NCI-H2107 treated with DMSO at 0.1 percent for 48 hours (cell line): ENCODE data around the gene NPFF.

ENCODE experiments used
- DNase-seq: peaks from one replicate; lab custom pipeline; 2025; ENCODE audit not compliant: unreplicated experiment; lab: John Stamatoyannopoulos, UW

NPFF gene

DNA sequence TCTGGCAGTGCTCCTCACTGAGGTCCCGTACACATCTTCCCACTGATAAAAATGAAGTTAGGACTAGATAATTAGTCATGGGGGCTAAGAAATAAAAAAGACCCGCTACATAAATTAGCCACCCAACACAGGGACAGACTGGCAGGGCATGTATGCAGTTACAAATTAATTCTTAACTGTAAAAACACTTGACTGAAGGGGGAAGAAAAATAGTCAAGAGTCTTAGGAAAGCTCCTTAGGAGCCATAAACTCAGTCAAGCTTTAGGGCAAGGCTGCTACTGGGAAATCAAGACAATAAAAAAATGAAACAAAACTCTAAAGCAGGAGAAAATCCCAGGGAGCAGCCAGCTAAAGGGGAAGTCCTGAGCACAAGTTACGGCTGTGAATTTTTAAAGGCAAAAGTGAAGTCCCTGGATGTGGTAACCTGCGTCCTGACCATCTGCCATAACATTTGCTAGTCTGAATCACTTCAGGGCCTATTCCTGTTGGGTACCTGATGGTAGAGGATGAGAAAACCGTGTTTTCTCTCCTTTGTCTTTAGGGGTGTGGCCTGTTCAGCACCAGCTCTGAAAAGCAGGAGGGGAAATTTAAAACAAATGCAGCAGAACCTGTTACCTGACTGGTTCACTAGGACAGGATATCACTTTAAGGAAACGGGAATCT, 7.5 kb upstream of the NPFF start:
- no peak for DNase-seq

DNA sequence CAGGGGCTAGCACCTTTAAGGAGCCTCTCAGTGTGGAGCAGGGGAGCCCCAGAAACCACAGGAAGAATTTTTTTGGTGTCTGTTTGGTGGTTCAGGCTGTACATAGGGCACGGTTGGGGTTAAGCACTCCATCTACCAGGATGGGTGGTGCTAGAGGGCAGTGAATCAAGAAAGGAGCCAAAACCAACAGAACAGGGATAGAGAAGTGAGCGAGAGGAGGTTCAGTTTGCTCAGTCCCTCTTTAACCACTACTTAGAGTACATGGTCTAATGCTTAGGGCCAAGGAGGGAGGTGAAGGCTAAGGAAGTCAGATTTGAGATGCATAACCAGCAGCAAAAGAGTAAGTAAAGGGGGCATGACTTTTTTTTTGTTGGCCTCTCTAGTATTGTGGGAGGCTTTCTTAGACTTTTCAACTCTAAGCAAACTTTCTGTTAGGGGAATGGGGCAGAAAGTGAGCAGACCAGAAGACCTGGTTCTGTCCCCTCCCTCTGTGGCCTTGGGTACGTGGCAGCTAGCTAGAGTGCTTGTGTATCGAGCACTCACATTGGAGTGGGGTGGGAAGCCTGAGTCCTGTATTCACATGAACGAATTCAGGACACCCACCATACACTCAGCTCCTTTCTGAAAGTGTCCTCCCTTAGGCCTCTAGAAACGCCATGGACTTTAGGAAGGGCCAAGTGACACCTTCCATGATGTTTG, 6.6 kb upstream of the NPFF start:
- DNase-seq, result no peak

DNA sequence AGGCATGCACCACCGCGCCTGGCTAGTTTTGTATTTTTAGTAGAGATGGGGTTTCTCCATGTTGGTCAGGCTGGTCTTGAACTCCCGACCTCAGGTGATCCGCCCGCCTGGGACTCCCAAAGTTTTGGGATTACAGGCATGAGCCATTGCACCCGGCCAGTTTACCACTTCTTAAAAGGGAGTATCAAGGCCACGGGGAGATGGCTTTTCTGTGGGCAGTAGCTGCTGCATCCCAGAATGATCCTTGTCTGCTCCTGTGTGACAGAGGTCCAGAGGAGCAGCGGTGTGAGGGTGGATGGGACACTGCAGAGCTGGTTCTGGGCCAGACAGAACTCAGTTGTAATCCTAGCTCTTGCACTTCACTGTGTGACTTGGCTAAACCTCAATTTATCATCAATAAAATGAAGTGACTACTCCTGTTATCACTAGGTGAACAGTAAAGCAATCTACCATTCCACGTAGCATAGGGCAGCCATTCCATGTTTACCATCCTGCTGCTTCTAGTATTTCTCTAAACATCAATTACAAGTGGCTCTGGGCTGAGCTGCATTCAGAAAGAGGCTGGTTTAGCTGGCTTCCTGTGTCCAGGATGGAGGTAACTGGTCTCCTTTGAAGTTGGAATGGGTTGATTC, 3.0 kb upstream of the NPFF start:
- no peak for DNase-seq

DNA sequence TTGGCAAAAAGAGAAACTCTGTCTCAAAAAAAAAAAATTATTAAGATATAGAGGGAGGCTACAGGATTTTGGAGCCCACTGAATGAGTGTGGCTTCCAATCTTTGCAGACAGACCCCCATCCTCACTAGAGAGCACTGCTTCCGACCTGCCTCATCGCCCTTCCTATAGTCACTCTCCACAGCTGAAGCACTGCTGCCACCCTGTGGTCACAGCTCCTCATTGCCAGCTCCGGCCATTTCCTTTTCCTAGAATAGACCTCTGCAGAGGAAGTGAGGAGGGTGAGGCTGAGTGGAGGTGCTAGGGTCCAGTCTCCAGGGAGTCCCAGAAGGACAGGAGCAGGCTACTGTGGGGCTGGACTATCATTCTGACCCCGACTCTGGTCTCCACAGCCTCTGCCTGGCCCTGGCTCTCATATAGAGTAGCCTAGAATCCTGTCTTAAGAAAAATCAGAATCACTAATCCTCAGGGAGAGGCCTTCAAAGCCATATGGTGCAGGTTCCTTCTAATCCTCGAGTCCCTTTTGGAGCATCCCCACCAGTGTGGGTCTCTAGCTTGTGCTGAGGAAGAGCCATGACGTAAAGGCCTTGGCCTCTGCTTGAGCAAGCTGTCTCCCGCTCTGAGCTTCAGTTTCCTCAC, 1.4 kb upstream of the NPFF start:
- DNase-seq, result peak; percentile 70

DNA sequence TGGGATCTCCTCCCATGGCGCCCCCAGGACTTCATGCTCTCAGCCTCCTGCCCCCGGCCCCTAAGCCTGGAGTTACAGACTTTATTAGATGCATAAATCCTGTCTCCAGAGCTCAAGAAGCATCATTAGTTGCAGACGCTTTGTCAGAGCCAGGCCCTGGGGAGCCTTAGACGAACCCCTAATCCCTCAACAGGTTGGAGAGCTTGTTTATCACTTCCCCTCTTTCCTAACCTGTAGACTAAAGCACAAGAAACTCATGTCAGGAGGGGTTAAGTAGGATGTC, 260 bp upstream of the NPFF start:
- DNase-seq, result no peak

DNA sequence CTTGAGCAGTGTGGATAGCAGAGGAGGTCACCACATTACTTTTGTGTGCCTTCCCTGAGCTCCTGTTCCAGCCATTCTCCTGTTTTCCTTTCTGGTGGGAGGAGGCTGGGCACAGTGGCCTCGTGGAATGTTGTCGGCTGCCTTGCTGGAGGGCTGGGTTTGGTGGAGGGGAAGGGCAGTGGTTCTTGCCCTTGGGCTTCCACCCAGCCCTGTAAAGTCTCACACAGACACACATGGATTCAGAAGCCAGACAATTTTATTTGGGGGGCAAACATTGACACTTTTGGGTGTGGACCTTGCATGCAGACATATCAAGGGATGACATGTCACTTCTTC, 866 bp downstream of the NPFF start:
- DNase-seq, result no peak

DNA sequence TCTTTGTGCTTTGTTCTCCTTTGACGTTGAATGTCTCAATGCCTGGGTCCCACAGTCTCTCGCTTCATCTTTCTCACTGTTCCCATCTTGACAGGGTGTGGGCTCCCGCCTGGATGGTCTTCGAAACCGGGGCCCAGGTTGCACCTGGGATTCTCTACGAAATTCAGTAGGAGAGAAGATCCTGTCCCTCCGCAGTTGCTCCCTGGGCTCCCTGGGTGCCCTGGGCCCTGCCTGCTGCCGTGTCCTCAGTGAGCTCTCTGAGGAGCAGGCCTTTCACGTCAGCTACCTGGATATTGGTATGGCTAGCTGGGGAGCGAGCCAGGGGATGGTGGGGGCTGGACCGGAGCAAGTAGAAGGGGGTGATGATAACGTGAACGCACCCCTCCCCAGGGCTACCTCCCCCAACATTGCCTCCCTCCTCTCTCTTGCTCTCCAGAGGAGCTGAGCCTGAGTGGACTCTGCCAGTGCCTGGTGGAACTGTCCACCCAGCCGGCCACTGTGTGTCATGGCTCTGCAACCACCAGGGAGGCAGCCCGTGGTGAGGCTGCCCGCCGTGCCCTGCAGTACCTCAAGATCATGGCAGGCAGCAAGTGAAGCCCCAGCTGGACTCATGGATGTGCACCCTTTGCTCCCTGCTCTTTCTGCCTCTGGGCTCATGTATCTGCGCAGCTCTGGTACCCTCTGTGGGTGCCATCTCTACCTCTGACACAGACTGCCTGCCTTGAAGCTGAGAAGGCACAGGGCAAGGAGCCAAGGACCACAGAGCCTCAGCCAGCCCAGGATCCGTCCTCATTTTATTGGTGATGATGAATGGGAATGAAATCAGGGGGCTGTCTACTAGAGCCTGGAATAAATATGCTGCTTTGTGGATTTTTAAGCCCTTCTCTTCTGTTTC, 1.5 kb downstream of the NPFF start:
- no peak for DNase-seq

DNA sequence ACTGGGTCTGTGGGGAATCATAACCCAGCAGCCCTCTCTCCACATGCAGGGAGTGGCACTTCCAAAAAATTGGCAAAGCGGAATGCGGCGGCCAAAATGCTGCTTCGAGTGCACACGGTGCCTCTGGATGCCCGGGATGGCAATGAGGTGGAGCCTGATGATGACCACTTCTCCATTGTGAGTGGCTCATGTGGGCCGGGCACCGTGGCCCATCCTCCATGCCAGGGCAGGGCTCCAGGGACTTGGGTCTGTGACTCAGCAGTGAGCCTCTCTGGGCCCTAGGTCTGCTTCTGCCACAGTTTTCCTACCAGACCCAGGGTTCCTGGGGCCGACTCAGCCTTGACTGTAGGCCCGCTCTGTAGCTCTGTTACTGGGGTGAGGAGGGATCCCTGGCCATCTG, 2.2 kb downstream of the NPFF start:
- no peak for DNase-seq

DNA sequence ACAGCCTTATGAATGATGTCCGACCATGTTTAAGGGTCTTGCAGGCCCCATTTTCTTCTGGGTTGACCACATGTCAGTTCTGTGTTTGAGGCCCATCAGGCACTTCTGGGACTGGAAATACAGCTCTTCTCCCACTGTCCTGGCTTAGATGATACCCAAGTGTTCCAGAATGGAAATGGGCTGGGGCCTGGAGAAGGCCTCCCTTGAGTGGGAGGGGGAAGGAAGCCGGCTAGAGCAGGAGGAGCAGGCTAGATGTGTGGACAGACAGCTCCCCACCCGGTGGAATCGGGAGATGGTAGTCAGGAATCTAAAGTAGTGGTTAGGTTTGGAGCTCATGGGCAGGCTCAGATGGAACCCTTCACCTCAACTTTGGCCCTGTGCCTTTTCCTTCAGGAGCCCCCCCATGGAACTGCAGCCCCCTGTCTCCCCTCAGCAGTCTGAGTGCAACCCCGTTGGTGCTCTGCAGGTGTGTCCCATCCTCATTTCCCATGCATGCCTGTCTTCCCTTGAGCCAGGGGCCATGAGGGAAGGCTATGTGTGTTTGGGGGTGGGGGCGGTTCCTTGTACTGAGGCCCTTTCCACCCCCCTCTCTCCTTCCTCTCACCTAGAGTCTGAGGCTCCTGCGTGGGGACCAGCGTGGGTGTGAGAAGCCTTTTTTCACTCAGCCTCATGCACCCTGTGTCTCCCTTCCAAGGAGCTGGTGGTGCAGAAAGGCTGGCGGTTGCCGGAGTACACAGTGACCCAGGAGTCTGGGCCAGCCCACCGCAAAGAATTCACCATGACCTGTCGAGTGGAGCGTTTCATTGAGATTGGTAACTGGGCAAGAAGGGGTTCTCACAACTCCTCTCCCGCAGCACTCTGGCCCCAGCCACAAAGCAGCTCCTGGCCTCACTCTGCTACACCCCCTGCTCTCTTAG, 3.0 kb downstream of the NPFF start:
- DNase-seq, result no peak

DNA sequence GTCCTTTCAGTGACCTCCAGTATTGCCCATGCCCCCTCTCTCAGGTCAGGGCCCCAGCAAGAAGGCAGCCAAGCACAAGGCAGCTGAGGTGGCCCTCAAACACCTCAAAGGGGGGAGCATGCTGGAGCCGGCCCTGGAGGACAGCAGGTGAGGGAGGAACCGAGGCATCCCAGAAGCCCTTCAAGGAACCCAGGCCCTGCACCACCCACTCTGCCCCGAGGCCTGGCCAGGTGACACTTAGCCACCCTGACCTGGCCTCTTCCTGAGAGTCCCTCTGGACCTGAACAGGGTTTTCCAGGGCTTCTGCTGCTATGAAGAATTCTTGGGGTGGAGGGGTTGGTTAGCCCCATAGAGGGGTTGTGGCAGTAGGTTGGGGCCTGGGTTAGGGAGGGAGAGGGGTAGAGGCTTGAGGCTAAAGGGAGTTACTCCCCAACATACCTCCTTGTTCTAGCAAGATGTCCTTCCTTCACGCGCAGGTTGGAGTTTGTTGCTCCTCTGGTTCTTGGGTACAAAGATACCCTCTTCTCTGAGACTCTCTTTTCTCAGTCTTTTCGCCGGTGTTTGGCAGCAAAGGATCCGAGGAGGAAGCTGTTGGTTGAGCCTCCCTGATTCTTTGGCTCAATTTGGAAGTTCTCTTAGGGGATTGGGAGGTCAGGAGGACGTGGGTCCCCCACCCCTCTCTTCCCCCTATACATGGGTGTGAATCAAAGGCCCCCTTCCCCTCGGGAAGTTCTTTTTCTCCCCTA, 4.1 kb downstream of the NPFF start:
- DNase-seq, result no peak

DNA sequence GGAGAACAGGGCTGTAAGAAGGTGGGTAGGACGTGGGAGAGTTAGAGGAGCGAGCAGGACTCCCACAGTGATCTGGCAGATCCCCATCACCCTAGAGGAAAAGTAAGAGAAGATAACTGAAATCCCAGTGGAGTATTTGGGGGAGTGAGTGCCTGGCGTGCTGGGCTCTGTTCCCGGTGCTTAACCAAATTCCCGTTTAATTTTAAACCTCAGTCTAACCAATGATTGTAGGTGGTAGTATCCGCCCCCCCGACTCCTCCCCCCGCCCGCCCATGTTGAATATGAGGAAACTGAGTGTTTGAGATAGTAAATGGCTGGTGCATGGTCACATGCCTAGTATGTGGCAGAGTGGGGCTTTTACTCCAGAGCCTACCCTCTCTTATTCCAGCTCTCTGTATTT, 5.0 kb downstream of the NPFF start:
- DNase-seq, result no peak

DNA sequence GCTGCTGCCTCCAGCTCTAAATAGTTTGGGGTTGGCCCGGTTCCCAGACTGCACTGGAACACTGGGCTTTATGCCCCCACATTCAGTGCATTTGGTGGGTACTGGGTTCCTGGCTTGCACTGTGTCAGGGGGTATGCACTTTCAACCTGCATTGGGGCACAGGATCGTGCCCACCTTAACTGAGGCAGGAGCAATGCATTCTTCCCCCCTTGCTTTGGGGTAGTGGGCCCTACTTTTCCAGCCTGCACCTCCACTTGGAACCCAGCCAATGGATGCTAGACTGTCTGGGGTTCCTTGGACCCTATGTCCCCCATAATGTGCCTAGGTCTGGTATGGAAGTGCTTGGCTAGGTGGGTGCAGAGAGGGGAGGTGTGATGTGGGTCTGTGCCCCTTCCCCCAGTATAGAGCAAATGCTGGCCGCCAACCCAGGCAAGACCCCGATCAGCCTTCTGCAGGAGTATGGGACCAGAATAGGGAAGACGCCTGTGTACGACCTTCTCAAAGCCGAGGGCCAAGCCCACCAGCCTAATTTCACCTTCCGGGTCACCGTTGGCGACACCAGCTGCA, 5.6 kb downstream of the NPFF start:
- no peak for DNase-seq

DNA sequence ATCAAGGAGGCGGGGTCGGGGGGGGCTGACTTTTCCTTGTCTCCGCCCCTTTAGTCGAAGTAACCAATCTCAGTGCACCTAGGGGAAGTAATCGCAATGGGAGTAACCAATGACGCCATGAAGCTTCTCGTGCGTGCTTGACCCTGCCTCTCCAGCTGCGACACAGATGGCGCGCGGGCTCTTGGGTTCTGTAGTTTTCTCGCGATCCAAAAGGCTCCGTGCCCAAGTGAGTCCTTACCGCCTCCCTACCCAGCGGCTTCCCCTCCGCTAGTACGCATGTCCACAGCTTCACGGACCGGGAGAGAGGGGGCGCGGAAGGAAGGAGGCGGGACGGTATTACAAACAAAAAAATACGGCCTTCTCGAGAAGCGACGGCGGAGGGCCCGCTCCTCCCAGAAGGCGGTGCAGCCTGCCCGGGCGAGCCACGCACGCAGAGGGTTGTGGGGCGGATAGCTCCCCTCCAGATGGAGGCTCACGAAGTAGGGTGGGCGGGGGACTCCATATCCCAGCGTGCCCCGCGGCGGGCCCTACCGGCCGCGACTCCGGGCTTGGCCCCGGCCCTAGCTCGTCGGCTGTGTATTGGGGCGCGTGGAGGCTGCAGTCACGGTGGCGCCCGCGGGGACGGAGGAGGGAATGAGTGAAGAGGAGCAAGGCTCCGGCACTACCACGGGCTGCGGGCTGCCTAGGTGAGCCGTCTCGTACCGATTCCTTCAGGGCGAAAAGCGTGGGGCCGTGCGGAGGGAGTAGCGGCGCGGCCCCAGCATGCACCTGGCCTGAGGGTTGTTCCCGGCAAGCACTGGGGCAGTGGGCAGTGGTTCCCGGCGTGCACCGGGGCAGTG, 6.3 kb downstream of the NPFF start, which contains the start of gene TARBP2:
Gene TARBP2, plus strand, starts transcription at position 508 of the 839 bp plus-strand sequence. Its CDS starts 126 bp downstream, at position 634.
- peak; percentile 99 for DNase-seq

DNA sequence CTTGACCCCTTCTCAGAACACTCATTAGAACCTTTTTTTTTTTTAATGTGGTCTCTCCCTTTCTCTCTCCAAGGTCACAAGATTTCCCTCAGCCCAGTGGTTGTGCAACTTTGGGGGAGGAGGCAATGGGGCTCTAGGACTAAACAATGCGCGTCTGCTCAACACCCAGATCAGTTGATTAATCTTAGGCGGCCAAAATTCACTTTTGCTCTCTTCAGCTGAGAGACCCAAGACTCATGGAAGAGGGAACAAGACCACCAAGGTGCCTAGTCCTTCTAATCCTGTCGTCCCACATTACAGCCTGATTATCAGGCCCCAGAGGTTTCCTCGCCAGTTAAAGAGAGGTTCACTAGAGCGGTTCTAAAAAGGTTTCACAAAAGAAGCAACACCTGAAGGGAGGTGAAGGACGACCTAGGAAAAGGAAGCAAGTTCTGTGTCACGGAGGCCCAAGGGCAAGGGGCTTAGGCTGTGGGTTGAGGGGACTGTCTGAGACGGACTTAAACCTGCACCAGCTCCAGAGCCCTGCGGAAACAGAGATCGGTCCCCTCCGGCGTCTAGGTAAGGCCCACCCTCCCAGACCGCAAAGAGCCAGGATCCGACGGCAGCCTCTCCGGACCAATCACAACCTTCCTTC, 7.0 kb downstream of the NPFF start:
- no peak for DNase-seq

DNA sequence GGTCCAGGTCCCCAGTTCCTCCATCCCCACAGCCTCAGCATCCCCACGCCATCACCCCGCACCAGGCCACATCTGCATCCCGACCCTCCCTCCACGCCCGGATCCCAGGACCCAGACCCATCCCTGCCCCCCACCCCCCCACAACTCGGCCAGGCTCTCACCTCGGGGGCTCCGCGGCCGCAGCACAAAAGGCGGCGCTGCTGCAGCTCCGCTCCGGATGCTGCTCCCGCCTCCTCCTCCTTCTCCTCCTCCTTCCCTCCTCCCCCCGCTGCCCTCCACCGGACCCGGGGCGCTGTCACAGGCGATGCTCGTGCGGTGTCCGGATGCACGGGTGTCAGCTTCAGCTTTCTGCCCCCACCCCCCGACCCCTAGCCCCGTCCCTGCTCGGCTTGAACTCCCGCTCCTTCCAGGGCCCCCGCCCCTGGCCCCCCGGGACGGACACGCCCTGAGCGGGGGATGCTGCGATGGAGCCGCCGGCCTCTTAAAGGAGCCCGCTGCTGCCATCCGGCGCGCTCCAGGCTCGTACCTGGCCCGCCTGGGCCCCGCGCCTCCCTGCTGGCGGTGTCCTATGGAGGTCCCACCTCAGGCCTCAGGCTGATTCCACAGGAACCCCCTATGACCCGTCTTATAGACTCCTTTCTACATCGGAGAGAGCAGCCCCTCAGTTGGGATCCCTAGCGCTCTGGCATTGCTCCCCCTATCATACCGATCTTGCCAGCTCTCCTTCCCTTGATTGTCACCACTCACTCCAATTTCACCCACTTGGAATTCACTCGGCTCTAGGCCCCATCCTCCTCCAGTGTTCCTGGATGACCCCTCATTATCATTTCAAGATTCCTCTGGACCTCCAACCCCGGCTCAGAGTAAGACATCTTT, 7.8 kb downstream of the NPFF start, which contains the start of gene MAP3K12:
Gene MAP3K12, minus strand, starts transcription at position 193 of the 876 bp plus-strand sequence. CDS start 12,067 bp downstream, outside the sequence.
- no peak for DNase-seq

DNA sequence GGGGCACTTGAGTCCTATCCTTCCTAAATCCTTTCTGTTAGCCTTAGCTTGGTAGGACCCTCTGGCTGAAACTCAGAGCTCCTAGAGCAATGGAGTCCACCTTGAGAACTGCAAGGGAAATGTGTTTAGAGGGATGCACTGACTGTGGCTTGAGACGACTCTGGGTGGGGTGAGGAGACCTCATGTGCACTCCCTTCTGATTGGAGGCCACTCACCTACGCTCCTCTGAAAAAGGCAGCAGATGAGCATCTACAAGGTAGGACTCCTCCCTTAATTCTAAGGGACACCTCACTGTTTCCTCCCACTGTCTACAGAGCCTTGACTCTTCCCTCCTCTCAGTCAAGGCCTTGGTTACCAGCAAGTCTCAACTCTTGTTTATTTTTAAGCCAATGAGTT, 9.1 kb downstream of the NPFF start:
- DNase-seq, result no peak

DNA sequence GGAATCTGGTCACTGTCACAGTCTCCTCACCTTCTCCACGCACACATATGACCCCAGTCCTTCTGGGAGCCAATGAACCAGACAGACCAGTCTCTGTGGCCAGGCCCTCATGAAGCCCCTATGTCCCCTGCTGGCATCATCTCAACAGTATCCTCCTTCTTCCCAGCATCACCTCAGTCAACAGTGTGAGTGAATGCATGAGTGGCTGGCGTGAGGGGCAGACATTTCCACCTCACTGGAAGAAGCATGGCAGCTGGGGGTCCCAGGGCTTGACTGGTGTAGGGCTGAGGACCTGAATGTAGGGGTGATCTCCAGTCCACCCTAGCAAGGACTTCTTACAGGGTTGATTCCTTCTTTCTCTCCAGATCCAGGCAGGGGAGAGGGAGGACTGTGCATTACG, 9.8 kb downstream of the NPFF start:
- DNase-seq, result no peak
